ENCODE results near the gene POFUT1. TPM values are rescaled to one million over a fixed set of nuclear protein-coding genes. Genes with fewer than 3 reads are reported as not detected.

POFUT1 gene
- polyA plus RNA-seq, 1 of the 3 experiments (the other 2 are of a cell fraction) = 35.6 TPM

DNA sequence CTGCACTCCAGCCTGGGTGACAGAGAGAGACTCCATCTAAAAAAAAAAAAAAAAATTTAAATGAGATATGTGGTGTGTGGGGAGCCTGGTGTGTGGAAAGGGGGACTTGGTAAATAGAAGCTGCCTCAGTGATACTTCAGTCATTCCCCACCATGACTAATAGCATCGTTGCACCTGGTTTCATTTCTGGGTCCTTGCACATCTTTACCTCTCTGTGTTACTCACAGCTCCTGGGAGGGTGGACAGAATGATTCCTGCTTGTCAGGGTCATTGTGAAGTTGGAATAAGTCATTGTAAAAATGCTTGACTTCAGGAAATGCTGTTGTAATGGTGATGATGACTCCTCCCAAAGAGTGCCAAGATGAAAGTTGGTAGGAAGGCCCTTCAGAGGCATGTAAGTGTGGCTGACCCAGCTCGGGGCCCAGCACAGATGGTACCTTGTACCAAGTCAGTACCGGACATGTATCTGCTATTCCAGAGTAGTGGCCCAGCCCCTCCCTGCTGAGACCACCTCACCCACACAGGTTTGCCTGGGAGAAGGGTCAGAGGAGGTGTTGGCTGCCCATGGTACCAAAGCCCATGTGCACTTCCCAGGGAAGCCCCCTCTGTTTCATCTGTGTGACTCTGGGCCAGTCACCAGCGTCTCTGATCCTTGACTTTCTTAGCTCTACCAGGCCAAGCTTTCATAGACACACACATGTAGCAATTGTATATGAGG, 48.6 kb upstream of the POFUT1 start:
- CTCF ChIA-PET = interaction anchor here (1.5 to 1.9 kb wide), 3 partner anchors 8 to 494 kb away, joined by 3 to 5 read pairs (median 3); no protein-coding TSS in a partner anchor
- peaks cover 39 to 54% of the 10 kb centered on the region in 2 experiments for H3K36me3 ChIP-seq (replicated peaks in 1 of 2; ENCODE audit: control insufficient read depth in 1 of 2, insufficient read depth in 2 of 2, low read length in 1 of 2)
- H3K9me2 ChIP-seq = no peaks in the 10 kb centered on the region
- H2AFZ ChIP-seq (ENCODE audit: low read depth) = no peak overlapping the region
- peaks cover 0 to 11% of the 10 kb centered on the region in 2 experiments; a peak in 3 of 4 replicates for H3K4me1 ChIP-seq (ENCODE audit: control insufficient read depth in 1 of 2, insufficient read depth in 2 of 2, low read depth in 1 of 2, low read length in 1 of 2)
- H3K79me2 ChIP-seq (ENCODE audit: insufficient read depth) = no peaks in the 10 kb centered on the region
- H3K4me3 ChIP-seq (ENCODE audit: low read depth in 2 of 2, low read length in 1 of 2) = no peak overlapping the region
- no peak for DNase-seq
- H3K4me2 ChIP-seq = no peak overlapping the region
- no peaks in the 10 kb centered on the region for H3K27me3 ChIP-seq (ENCODE audit: insufficient read depth)
- TF ChIP-seq EZH2phosphoT487 (IDR thresholded peaks at IDR 0.05; ENCODE audit: borderline replicate concordance, low read depth) (no peak), RAD21 (IDR thresholded peaks at IDR 0.05; ENCODE audit: low read length) (no peak), YY1 (IDR thresholded peaks at IDR 0.05; ENCODE audit: low read depth) (no peak), CHD2 (IDR thresholded peaks at IDR 0.05; ENCODE audit: low read length, partially characterized antibody) (no peak), GABPA (IDR thresholded peaks at IDR 0.05; ENCODE audit: low read depth) (no peak), NFIC (IDR thresholded peaks at IDR 0.05; ENCODE audit: borderline replicate concordance) (no peak), RXRA (IDR thresholded peaks at IDR 0.05; ENCODE audit: borderline replicate concordance, low read depth) (no peak), RCOR1 (IDR thresholded peaks at IDR 0.05; ENCODE audit: low read length) (no peak), FOXJ3 (CRISPR knock-in tag; IDR thresholded peaks at IDR 0.05) (no peak), RFX5 (IDR thresholded peaks at IDR 0.05; ENCODE audit: low read length) (no peak)
- TF ChIP-seq, protein P1, sequence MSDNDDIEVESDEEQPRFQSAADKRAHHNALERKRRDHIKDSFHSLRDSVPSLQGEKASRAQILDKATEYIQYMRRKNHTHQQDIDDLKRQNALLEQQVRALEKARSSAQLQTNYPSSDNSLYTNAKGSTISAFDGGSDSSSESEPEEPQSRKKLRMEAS (IDR thresholded peaks at IDR 0.05; ENCODE audit: low read depth) = no peak
- TF ChIP-seq, protein P2, sequence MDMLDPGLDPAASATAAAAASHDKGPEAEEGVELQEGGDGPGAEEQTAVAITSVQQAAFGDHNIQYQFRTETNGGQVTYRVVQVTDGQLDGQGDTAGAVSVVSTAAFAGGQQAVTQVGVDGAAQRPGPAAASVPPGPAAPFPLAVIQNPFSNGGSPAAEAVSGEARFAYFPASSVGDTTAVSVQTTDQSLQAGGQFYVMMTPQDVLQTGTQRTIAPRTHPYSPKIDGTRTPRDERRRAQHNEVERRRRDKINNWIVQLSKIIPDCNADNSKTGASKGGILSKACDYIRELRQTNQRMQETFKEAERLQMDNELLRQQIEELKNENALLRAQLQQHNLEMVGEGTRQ (IDR thresholded peaks at IDR 0.05; ENCODE audit: borderline replicate concordance, low read depth, low read length) = no peak
- TF ChIP-seq, protein P3, sequence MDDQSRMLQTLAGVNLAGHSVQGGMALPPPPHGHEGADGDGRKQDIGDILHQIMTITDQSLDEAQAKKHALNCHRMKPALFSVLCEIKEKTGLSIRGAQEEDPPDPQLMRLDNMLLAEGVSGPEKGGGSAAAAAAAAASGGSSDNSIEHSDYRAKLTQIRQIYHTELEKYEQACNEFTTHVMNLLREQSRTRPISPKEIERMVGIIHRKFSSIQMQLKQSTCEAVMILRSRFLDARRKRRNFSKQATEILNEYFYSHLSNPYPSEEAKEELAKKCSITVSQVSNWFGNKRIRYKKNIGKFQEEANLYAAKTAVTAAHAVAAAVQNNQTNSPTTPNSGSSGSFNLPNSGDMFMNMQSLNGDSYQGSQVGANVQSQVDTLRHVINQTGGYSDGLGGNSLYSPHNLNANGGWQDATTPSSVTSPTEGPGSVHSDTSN (IDR thresholded peaks at IDR 0.05) = no peak
- TF ChIP-seq, protein P4, sequence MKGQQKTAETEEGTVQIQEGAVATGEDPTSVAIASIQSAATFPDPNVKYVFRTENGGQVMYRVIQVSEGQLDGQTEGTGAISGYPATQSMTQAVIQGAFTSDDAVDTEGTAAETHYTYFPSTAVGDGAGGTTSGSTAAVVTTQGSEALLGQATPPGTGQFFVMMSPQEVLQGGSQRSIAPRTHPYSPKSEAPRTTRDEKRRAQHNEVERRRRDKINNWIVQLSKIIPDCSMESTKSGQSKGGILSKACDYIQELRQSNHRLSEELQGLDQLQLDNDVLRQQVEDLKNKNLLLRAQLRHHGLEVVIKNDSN (IDR thresholded peaks at IDR 0.05; ENCODE audit: borderline replicate concordance, low read depth) = no peak
- TF ChIP-seq, protein P5, sequence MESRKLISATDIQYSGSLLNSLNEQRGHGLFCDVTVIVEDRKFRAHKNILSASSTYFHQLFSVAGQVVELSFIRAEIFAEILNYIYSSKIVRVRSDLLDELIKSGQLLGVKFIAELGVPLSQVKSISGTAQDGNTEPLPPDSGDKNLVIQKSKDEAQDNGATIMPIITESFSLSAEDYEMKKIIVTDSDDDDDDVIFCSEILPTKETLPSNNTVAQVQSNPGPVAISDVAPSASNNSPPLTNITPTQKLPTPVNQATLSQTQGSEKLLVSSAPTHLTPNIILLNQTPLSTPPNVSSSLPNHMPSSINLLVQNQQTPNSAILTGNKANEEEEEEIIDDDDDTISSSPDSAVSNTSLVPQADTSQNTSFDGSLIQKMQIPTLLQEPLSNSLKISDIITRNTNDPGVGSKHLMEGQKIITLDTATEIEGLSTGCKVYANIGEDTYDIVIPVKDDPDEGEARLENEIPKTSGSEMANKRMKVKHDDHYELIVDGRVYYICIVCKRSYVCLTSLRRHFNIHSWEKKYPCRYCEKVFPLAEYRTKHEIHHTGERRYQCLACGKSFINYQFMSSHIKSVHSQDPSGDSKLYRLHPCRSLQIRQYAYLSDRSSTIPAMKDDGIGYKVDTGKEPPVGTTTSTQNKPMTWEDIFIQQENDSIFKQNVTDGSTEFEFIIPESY (IDR thresholded peaks at IDR 0.05; ENCODE audit: borderline replicate concordance, low read depth) = no peak
- H4K20me1 ChIP-seq (ENCODE audit: insufficient read depth) = no peaks in the 10 kb centered on the region
- H3F3A ChIP-seq (replicated peaks; ENCODE audit: insufficient read depth) = no peaks in the 10 kb centered on the region
- 96% methylated on average over 4 of the region's 4 CpGs for WGBS (ENCODE audit: low lambda C conversion rate)
- no peaks in the 10 kb centered on the region for H3K9me3 ChIP-seq
- no peak overlapping the region for H3K9ac ChIP-seq
- no peak overlapping the region for H3K27ac ChIP-seq (ENCODE audit: low read depth in 2 of 2, low read length in 1 of 2)
- POLR2A ChIA-PET = no interaction called here

All from SK-N-SH (cell line).